ENCODE data around the gene ELP6. TPM values are rescaled to one million over a fixed set of nuclear protein-coding genes. Genes with fewer than 3 reads are reported as not detected.
"Not testable (repeated sequence)": the region's sequence is repeated elsewhere in the genome, so short reads cannot be mapped to it uniquely, and the experiment has no call there.

Gene ELP6
- polyA plus RNA-seq, 1 donor from 2014 or later, result 55.0 TPM

DNA sequence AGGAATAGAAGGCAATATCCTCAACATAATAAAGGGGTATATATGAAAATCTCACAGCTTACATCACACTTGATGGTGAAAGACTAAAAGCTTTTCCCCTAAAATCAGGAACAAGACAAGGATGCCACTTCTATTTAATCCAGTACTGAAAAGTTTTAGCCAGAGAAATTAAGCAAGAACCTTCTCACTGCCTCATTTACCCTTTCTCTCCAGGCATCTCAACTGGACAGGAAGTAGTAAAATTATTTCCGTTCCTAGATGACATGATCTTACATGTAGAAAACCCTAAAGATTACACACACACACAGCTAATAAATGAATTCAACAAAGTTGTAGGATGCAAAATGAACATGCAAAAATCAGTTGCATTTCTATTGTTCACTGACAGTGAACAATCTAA, 48.9 kb downstream of the ELP6 start:
- Histone ChIP-seq H2AFZ (ENCODE audit: low read depth, low read length) (no peak overlapping the region), H3K27me3 (ENCODE audit: insufficient read depth, low read depth, low read length) (no peaks in the 10 kb centered on the region), H3K79me2 (replicated peaks; ENCODE audit: insufficient read depth, low read length) (peaks cover 29% of the 10 kb centered on the region), H3K27ac (ENCODE audit: low read length) (no peak overlapping the region), H3K9me2 (ENCODE audit: insufficient read depth, low read length) (no peaks in the 10 kb centered on the region), H3K4me3 (ENCODE audit: low read length) (no peak overlapping the region), H3K4me2 (ENCODE audit: low read length) (no peak overlapping the region), H4K20me1 (ENCODE audit: insufficient read depth) (no peaks in the 10 kb centered on the region), H3K36me3 (ENCODE audit: insufficient read depth, low read length) (no peaks in the 10 kb centered on the region), H3F3A (ENCODE audit: insufficient read depth, low read length, poor library complexity, severe bottlenecking) (no peaks in the 10 kb centered on the region), H3K9me3 (ENCODE audit: low read length) (no peaks in the 10 kb centered on the region), H3K9ac (ENCODE audit: low read length) (no peak overlapping the region)
- TF ChIP-seq, protein P1, sequence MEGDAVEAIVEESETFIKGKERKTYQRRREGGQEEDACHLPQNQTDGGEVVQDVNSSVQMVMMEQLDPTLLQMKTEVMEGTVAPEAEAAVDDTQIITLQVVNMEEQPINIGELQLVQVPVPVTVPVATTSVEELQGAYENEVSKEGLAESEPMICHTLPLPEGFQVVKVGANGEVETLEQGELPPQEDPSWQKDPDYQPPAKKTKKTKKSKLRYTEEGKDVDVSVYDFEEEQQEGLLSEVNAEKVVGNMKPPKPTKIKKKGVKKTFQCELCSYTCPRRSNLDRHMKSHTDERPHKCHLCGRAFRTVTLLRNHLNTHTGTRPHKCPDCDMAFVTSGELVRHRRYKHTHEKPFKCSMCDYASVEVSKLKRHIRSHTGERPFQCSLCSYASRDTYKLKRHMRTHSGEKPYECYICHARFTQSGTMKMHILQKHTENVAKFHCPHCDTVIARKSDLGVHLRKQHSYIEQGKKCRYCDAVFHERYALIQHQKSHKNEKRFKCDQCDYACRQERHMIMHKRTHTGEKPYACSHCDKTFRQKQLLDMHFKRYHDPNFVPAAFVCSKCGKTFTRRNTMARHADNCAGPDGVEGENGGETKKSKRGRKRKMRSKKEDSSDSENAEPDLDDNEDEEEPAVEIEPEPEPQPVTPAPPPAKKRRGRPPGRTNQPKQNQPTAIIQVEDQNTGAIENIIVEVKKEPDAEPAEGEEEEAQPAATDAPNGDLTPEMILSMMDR (IDR thresholded peaks at IDR 0.05; ENCODE audit: poor library complexity, severe bottlenecking), result no peak
- TF ChIP-seq, protein P2, sequence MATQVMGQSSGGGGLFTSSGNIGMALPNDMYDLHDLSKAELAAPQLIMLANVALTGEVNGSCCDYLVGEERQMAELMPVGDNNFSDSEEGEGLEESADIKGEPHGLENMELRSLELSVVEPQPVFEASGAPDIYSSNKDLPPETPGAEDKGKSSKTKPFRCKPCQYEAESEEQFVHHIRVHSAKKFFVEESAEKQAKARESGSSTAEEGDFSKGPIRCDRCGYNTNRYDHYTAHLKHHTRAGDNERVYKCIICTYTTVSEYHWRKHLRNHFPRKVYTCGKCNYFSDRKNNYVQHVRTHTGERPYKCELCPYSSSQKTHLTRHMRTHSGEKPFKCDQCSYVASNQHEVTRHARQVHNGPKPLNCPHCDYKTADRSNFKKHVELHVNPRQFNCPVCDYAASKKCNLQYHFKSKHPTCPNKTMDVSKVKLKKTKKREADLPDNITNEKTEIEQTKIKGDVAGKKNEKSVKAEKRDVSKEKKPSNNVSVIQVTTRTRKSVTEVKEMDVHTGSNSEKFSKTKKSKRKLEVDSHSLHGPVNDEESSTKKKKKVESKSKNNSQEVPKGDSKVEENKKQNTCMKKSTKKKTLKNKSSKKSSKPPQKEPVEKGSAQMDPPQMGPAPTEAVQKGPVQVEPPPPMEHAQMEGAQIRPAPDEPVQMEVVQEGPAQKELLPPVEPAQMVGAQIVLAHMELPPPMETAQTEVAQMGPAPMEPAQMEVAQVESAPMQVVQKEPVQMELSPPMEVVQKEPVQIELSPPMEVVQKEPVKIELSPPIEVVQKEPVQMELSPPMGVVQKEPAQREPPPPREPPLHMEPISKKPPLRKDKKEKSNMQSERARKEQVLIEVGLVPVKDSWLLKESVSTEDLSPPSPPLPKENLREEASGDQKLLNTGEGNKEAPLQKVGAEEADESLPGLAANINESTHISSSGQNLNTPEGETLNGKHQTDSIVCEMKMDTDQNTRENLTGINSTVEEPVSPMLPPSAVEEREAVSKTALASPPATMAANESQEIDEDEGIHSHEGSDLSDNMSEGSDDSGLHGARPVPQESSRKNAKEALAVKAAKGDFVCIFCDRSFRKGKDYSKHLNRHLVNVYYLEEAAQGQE (IDR thresholded peaks at IDR 0.05; ENCODE audit: borderline replicate concordance), result no peak
- TF ChIP-seq POLR2AphosphoS5 (IDR thresholded peaks at IDR 0.05), result no peak

DNA sequence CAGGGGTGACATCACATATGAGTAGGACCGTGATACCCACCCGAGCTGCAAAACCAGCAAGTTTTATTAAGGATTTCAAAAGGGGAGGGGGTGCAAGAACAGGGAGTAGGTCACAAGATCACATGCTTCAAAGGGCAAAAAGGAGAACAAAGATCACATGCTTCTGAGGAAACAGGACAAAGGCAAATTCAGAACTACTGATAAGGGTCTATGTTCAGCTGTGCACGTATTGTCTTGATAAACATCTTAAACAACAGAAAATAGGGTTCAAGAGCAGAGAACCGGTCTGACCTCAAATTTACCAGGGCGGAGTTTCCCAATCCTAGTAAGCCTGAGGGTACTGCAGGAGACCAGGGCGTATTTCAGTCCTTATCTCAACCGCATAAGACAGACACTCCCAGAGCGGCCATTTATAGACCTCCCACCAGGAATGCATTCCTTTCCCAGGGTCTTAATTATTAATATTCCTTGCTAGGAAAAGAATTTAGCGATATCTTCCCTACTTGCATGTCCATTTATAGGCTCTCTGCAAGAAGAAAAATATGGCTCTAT, 53.9 kb downstream of the ELP6 start:
- not testable (repeated sequence) for H3K9ac ChIP-seq (ENCODE audit: low read length); H3K27ac ChIP-seq (ENCODE audit: low read length); H3K36me3 ChIP-seq (ENCODE audit: insufficient read depth, low read length); H4K20me1 ChIP-seq (ENCODE audit: insufficient read depth); H3K9me3 ChIP-seq (ENCODE audit: low read length); H3K4me2 ChIP-seq (ENCODE audit: low read length); H3K4me3 ChIP-seq (ENCODE audit: low read length); H2AFZ ChIP-seq (ENCODE audit: low read depth, low read length); H3F3A ChIP-seq (ENCODE audit: insufficient read depth, low read length, poor library complexity, severe bottlenecking); H3K9me2 ChIP-seq (ENCODE audit: insufficient read depth, low read length); H3K27me3 ChIP-seq (ENCODE audit: insufficient read depth, low read depth, low read length)
- peaks cover 23% of the 10 kb centered on the region for H3K79me2 ChIP-seq (replicated peaks; ENCODE audit: insufficient read depth, low read length)

DNA sequence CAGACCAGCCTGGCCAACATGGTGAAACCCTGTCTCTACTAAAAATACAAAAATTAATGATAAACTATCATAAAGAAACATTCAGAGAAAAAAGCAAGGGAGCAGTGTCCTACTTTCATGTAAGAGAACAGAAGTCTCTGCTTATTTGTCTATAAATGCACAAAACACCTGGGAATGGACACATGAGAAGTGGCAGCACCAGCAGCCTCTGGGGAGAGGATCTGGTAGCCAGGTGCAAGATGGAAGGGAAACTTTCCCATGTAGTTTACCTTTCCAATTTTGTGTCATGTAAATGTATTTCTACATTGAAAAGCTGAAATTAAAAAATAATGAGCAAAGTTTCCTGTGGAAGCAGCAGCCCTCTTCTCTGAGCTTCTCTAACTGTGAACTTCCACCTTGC, 56.5 kb downstream of the ELP6 start:
- no peaks in the 10 kb centered on the region for H3K9me3 ChIP-seq (ENCODE audit: low read length)
- no peaks in the 10 kb centered on the region for H3K27me3 ChIP-seq (ENCODE audit: insufficient read depth, low read depth, low read length)
- H3F3A ChIP-seq (ENCODE audit: insufficient read depth, low read length, poor library complexity, severe bottlenecking), result no peaks in the 10 kb centered on the region
- no peak overlapping the region for H3K4me3 ChIP-seq (ENCODE audit: low read length)
- no peak overlapping the region for H3K27ac ChIP-seq (ENCODE audit: low read length)
- no peaks in the 10 kb centered on the region for H3K9me2 ChIP-seq (ENCODE audit: insufficient read depth, low read length)
- no peaks in the 10 kb centered on the region for H3K36me3 ChIP-seq (ENCODE audit: insufficient read depth, low read length)
- H2AFZ ChIP-seq (ENCODE audit: low read depth, low read length), result no peak overlapping the region
- peaks cover 22% of the 10 kb centered on the region for H3K79me2 ChIP-seq (replicated peaks; ENCODE audit: insufficient read depth, low read length)
- TF ChIP-seq POLR2AphosphoS5 (IDR thresholded peaks at IDR 0.05), result no peak
- TF ChIP-seq TAF1 (IDR thresholded peaks at IDR 0.05; ENCODE audit: low read depth), result no peak
- no peak for TF ChIP-seq EZH2 (IDR thresholded peaks at IDR 0.05; ENCODE audit: borderline replicate concordance, insufficient read depth, low read length, poor library complexity, severe bottlenecking)
- TF ChIP-seq RAD21 (conservative IDR thresholded peaks at IDR 0.05), result no peak
- TF ChIP-seq, protein P2 (IDR thresholded peaks at IDR 0.05; ENCODE audit: borderline replicate concordance), result no peak
- no peak for TF ChIP-seq EP300 (conservative IDR thresholded peaks at IDR 0.05; ENCODE audit: poor library complexity, severe bottlenecking)
- TF ChIP-seq, protein P1 (IDR thresholded peaks at IDR 0.05; ENCODE audit: poor library complexity, severe bottlenecking), result no peak
- TF ChIP-seq SMC3 (conservative IDR thresholded peaks at IDR 0.05; ENCODE audit: poor library complexity), result no peak
- no peak for TF ChIP-seq MXI1 (conservative IDR thresholded peaks at IDR 0.05; ENCODE audit: poor library complexity, severe bottlenecking)
- H3K9ac ChIP-seq (ENCODE audit: low read length), result no peak overlapping the region
- H4K20me1 ChIP-seq (ENCODE audit: insufficient read depth), result no peaks in the 10 kb centered on the region
- no peak overlapping the region for H3K4me2 ChIP-seq (ENCODE audit: low read length)
